Activated naive CD8-positive, alpha-beta T cell treated with anti-CD3 and anti-CD28 coated beads, Interleukin-2, amount 10 ng/mL, durations not matched to agents 7 days and 5 days (primary cell): ENCODE results near the gene USP26. TPM values are rescaled to one million over a fixed set of nuclear protein-coding genes. Genes with fewer than 3 reads are reported as not detected.
"Not testable (repeated sequence)": the region's sequence is repeated elsewhere in the genome, so short reads cannot be mapped to it uniquely, and the experiment has no call there.

Experiments
- ATAC-seq: fragments of 150-1000 bp; cut with Tn5 transposase; one replicate; pipeline ENCODE4 v1.10.0; 2021; ENCODE audit warnings: low read depth, moderate library complexity
- POLR2A ChIA-PET: fragments of 350-600 bp; sonication (Branson Sonifier 250); formaldehyde crosslinking; loops from one replicate; lab custom pipeline; 2021; ENCODE audit warnings: antibody characterized with exemption; lab: Charles Lee
- DNase-seq: peaks from one replicate; pipeline ENCODE4 v3.0.0; 2021
- H3K27ac Mint-ChIP-seq: one replicate; pipeline ENCODE4 v1.8.0; 2022; ENCODE audit warnings: mild to moderate bottlenecking, mixed read lengths
- H3K27me3 Mint-ChIP-seq: one replicate; pipeline ENCODE4 v1.8.0; 2022; ENCODE audit warnings: mild to moderate bottlenecking, moderate library complexity, mixed read lengths
- H3K36me3 Mint-ChIP-seq: one replicate; pipeline ENCODE4 v1.8.0; 2021; ENCODE audit warnings: mild to moderate bottlenecking, mixed read lengths
- H3K4me1 Mint-ChIP-seq: one replicate; pipeline ENCODE4 v1.8.0; 2021; ENCODE audit warnings: mixed read lengths
- H3K4me3 Mint-ChIP-seq: one replicate; pipeline ENCODE4 v1.8.0; 2022; ENCODE audit warnings: mild to moderate bottlenecking, moderate library complexity, mixed read lengths
- H3K9me3 Mint-ChIP-seq: one replicate; pipeline ENCODE4 v1.8.0; 2021; ENCODE audit warnings: mixed read lengths
- total RNA-seq, 2 experiments: library from RNA; stranded (reverse); gene quantifications; one replicate each; pipeline ENCODE4 v1.2.3, GENCODE V29; 2021

The USP26 gene
- total RNA-seq, result not detected

- Mint-ChIP-seq H3K27ac (no peak within 1 kb of the TSS), H3K9me3 (no peaks in the 10 kb centered on the region), H3K4me1 (no peaks in the 10 kb centered on the region), H3K27me3 (no peaks in the 10 kb centered on the region), H3K4me3 (no peak within 1 kb of the TSS), H3K36me3 (no peaks in the 10 kb centered on the region)
- no peak for ATAC-seq
- POLR2A ChIA-PET, result no interaction called here
- DNase-seq, result no peak
Observed at GRCh38 chrX:133097031-133097430, at the start of gene USP26. TSS of gene USP26 (minus strand) at chrX:133097109. CDS start at chrX:133028220, 68,889 bp downstream.

- POLR2A ChIA-PET, result no interaction called here
- H3K27ac Mint-ChIP-seq, result no peak overlapping the region
- no peaks in the 10 kb centered on the region for H3K27me3 Mint-ChIP-seq
- DNase-seq, result no peak
- no peak for ATAC-seq
- H3K9me3 Mint-ChIP-seq, result no peaks in the 10 kb centered on the region
- no peak overlapping the region for H3K4me3 Mint-ChIP-seq
- H3K4me1 Mint-ChIP-seq, result no peaks in the 10 kb centered on the region
- no peaks in the 10 kb centered on the region for H3K36me3 Mint-ChIP-seq
Observed at GRCh38 chrX:133134282-133134681, 37.4 kb upstream of the USP26 start.

DNA sequence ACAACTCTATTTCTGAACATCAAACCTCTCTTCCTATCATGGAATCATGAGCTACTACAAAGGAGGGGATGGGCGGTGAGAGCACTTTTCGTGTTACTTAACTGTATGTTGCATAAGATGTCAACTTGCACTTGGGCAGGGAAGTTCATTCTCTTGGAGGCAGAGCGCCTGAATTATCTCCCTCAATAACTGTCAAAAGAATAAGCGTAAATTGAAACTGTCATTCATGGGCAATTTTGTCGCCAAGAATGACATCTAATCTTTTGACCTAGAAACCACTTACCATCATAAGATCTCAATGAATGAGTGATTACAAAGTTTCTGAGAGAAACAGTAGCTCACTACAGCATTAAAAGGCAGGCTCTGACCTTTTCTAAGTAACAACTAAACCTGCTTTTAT lies 23.5 kb upstream of the USP26 start:
- DNase-seq (no peak), ATAC-seq (no peak)
- H3K36me3 Mint-ChIP-seq, result no peaks in the 10 kb centered on the region
- no peaks in the 10 kb centered on the region for H3K4me1 Mint-ChIP-seq
- POLR2A ChIA-PET, result no interaction called here
- no peak overlapping the region for H3K27ac Mint-ChIP-seq
- H3K9me3 Mint-ChIP-seq, result no peaks in the 10 kb centered on the region
- H3K4me3 Mint-ChIP-seq, result no peak overlapping the region
- H3K27me3 Mint-ChIP-seq, result no peaks in the 10 kb centered on the region

DNA sequence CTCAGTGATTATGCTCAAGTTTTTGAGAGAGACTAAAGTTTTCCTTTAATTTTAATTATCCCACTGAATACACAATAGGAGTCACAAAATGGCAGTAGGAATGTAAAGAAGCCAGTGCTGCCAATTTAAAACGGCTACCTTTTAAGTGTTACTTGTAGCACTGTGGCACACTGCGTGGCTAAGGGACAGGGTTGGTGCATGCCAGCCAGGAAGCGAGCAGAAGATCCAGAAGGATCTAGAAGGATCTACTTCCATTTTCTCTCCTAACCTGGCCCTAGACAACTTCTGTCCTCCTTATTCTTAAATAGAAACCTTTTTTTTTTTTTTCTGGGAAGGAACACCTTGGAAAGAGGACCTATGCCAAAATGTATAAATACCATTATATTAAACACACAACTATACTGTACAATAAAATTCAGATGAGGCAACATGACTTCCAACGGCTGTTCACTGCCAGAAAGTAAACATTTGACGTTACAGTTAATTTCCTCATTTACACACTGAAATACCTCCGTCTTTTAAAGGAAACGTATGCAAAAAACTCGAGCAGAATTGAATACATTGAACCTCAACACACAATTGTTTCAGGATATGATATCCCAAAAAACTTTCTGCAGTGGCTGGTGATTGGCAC lies 2.7 kb downstream of the USP26 start:
- Mint-ChIP-seq H3K36me3 (no peaks in the 10 kb centered on the region), H3K4me3 (no peak overlapping the region), H3K9me3 (no peaks in the 10 kb centered on the region), H3K4me1 (no peaks in the 10 kb centered on the region), H3K27me3 (no peaks in the 10 kb centered on the region), H3K27ac (no peak overlapping the region)
- DNase-seq (no peak), ATAC-seq (no peak)
- POLR2A ChIA-PET, result no interaction called here

- Mint-ChIP-seq H3K36me3 (no peaks in the 10 kb centered on the region), H3K27me3 (no peaks in the 10 kb centered on the region), H3K9me3 (no peaks in the 10 kb centered on the region), H3K4me3 (no peak overlapping the region), H3K27ac (no peak overlapping the region), H3K4me1 (no peaks in the 10 kb centered on the region)
- no peak for ATAC-seq
- POLR2A ChIA-PET, result no interaction called here
- DNase-seq, result no peak
Observed at GRCh38 chrX:133090236-133090809, 6.6 kb downstream of the USP26 start.

- Mint-ChIP-seq H3K4me3 (no peak overlapping the region), H3K36me3 (no peaks in the 10 kb centered on the region), H3K27me3 (no peaks in the 10 kb centered on the region), H3K4me1 (no peaks in the 10 kb centered on the region), H3K9me3 (no peaks in the 10 kb centered on the region), H3K27ac (no peak overlapping the region)
- POLR2A ChIA-PET, result no interaction called here
- DNase-seq (no peak), ATAC-seq (no peak)
Observed at GRCh38 chrX:133089411-133089810, 7.5 kb downstream of the USP26 start.

DNA sequence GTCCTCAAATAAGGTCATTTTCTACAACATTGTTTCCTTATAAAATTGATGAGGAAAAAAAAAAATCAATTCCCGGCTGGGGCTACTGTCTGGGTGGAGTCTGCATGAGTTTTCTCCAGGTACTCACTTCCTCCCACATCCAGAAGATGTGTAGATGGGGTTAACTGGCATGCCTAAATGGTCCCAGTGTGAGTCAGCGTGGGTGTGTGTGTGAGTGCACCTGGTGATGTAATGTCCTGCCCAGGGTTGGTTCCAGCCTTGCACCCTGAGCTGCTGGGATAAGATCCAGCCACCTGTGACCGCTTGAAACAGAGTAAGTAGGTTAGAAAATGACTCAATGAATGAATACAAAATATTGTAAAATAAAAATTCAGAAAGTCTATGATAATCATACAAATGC lies 11.1 kb downstream of the USP26 start:
- Mint-ChIP-seq H3K27ac (no peak overlapping the region), H3K9me3 (no peaks in the 10 kb centered on the region), H3K36me3 (no peaks in the 10 kb centered on the region), H3K27me3 (no peaks in the 10 kb centered on the region), H3K4me3 (no peak overlapping the region), H3K4me1 (peaks cover 2% of the 10 kb centered on the region)
- ATAC-seq (no peak), DNase-seq (no peak)
- POLR2A ChIA-PET, result no interaction called here

DNA sequence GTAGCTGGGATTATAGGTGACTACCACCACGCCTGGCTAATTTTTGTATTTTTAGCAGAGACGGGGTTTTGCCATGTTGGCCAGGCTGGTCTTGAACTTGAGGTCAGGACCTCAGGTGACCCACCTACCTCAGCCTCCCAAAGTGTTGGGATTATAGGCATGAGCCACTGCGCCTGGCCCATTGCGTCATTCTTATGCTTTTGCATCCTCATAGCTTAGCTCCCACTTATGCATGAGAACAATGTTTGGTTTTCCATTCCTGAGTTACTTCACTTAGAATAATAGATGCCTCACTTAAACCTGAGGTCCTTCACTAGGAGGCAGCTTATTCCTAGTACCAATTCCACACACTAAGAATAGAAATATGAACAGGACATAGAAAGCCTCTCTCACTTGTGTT lies 11.9 kb downstream of the USP26 start:
- POLR2A ChIA-PET, H3K27ac Mint-ChIP-seq, H3K4me1 Mint-ChIP-seq, H3K9me3 Mint-ChIP-seq, H3K36me3 Mint-ChIP-seq, H3K27me3 Mint-ChIP-seq, ATAC-seq, H3K4me3 Mint-ChIP-seq, DNase-seq: not testable (repeated sequence)

GRCh38 chrX:133083899-133084298 lies 13.0 kb downstream of the USP26 start:
- Mint-ChIP-seq H3K27me3 (no peaks in the 10 kb centered on the region), H3K36me3 (no peaks in the 10 kb centered on the region), H3K9me3 (no peaks in the 10 kb centered on the region), H3K4me1 (peaks cover 2% of the 10 kb centered on the region), H3K27ac (no peak overlapping the region), H3K4me3 (no peak overlapping the region)
- POLR2A ChIA-PET, result no interaction called here
- no peak for ATAC-seq
- no peak for DNase-seq

GRCh38 chrX:133081990-133082389 lies 14.9 kb downstream of the USP26 start:
- Mint-ChIP-seq H3K4me1 (peaks cover 2% of the 10 kb centered on the region), H3K27ac (no peak overlapping the region), H3K36me3 (no peaks in the 10 kb centered on the region), H3K9me3 (no peaks in the 10 kb centered on the region), H3K27me3 (no peaks in the 10 kb centered on the region), H3K4me3 (no peak overlapping the region)
- ATAC-seq, result no peak
- POLR2A ChIA-PET, result no interaction called here
- no peak for DNase-seq

DNA sequence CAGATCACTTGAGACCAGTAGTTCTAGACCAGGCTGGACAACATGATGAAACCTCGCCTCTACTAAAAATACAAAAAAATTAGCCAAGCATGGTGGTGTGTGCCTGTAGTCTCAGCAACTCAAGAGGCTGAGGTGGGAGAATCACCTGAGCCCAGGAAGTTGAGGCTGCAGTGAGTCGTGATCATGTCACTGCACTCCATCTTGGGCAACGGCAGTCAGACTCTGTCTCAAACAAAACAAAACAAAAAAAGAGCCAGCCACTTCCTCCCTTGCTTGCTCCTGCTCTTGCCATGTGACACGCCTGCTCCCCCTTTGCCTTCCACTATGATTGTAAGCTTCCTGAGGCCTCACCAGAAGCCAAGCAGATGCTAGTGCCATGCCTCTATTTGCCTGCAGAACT lies 19.1 kb downstream of the USP26 start:
- POLR2A ChIA-PET, H3K4me1 Mint-ChIP-seq, H3K36me3 Mint-ChIP-seq, DNase-seq, H3K9me3 Mint-ChIP-seq, H3K4me3 Mint-ChIP-seq, H3K27me3 Mint-ChIP-seq, ATAC-seq, H3K27ac Mint-ChIP-seq: not testable (repeated sequence)

- POLR2A ChIA-PET, result no interaction called here
- no peak overlapping the region for H3K27ac Mint-ChIP-seq
- no peak for ATAC-seq
- no peak overlapping the region for H3K4me3 Mint-ChIP-seq
- no peak for DNase-seq
- H3K4me1 Mint-ChIP-seq, result no peaks in the 10 kb centered on the region
- H3K27me3 Mint-ChIP-seq, result no peaks in the 10 kb centered on the region
- no peaks in the 10 kb centered on the region for H3K9me3 Mint-ChIP-seq
- H3K36me3 Mint-ChIP-seq, result no peaks in the 10 kb centered on the region
Observed at GRCh38 chrX:133072566-133072965, 24.3 kb downstream of the USP26 start.

DNA sequence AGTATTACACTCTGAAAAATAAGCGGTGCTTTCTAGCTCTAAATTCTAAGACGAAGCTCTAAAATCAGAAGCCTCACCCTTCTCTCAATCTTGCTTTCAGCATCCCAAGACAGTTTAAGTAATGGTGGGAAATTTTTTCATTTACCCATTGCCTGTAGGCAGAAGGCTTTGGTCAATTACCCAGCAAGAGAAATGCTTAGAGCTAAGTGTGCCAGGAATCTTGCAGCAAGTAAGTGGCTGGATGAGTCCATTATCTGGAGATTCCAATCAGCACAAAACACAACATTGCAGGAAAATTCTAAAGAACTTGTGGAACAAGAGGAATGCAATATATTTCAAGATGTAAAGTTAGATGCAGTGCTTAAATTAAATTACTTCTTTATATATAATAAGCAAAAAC lies 28.4 kb downstream of the USP26 start:
- DNase-seq (no peak), ATAC-seq (no peak)
- Mint-ChIP-seq H3K27ac (no peak overlapping the region), H3K4me3 (no peak overlapping the region), H3K27me3 (peaks cover 3% of the 10 kb centered on the region), H3K36me3 (no peaks in the 10 kb centered on the region), H3K4me1 (no peaks in the 10 kb centered on the region), H3K9me3 (peaks cover 1% of the 10 kb centered on the region)
- POLR2A ChIA-PET, result no interaction called here

GRCh38 chrX:133056341-133056740 lies 40.6 kb downstream of the USP26 start:
- DNase-seq (no peak), ATAC-seq (no peak)
- H3K36me3 Mint-ChIP-seq, result no peaks in the 10 kb centered on the region
- H3K4me3 Mint-ChIP-seq, result no peak overlapping the region
- H3K9me3 Mint-ChIP-seq, result no peaks in the 10 kb centered on the region
- H3K4me1 Mint-ChIP-seq, result no peaks in the 10 kb centered on the region
- no peak overlapping the region for H3K27ac Mint-ChIP-seq
- H3K27me3 Mint-ChIP-seq, result no peaks in the 10 kb centered on the region
- POLR2A ChIA-PET, result no interaction called here
